GM03348 (cell line): Measurements from ENCODE around the gene ESAM.
"Not testable (repeated sequence)": the region's sequence is repeated elsewhere in the genome, so short reads cannot be mapped to it uniquely, and the experiment has no call there.

ENCODE experiments used
- DNase-seq: peaks from one replicate; pipeline ENCODE4 v3.0.0; 2012; ENCODE audit warnings: low spot score

Gene ESAM

DNA sequence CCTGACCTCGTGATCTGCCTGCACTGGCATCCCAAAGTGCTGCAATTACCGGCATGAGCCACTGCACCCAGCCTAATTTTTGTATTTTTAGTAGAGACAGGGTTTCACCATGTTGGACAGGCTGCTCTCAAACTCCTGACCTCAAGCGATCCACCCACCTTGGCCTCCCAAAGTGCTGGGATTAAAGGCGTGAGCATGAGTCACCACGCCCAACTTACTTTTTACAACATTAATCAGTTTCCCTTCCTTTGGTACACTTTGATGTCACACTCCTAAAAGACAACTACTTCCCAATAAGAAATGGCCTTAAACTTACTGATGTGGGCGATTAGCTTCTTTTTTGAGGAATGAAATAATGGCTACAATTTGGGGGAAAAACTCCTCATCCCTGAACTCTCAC, 8.9 kb upstream of the ESAM start:
- DNase-seq: not testable (repeated sequence)

DNA sequence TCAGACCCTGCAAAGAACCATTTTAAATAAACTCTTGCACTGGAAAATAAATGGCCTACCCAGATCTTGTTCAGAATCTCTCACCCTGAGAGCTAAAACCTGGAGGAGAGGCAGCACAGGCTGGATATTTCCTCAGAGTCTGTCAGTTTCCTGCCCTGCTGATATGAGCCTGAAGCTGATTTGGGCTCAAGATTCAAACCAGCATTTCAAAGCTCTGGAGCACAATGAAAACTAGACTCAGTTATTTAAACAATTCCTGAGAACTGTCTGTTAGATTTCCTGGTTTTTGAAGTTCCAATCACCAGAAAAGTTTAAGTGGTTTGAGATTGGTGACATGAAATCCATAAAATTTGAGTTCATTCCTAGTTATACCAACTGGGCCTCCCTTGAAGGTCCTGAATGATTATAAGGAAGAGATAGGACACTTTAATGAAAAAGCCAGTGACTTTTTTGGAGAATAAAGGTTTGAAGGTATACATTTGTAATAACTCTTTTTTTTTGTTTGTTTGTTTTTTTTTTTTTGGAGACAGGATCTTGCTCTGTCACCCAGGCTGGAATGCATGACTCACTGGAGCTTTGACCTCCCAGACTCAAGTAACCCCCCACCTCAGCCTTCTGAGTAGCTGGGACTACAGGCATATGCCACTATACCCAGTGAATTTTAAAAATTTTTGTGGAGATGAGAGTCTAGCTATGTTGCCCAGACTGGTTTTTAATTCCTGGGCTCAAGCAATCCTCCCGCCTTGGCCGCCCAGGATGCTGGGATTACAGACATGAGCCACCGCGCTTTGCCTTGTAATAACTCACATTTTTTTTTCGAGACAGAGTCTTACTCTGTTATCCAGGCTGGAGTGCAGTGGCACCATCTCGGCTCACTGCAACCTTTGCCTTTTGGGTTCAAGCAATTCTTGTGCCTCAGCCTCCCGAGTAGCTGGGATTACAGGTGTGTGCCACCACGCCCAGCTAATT, 8.0 kb upstream of the ESAM start:
- DNase-seq: no peak

DNA sequence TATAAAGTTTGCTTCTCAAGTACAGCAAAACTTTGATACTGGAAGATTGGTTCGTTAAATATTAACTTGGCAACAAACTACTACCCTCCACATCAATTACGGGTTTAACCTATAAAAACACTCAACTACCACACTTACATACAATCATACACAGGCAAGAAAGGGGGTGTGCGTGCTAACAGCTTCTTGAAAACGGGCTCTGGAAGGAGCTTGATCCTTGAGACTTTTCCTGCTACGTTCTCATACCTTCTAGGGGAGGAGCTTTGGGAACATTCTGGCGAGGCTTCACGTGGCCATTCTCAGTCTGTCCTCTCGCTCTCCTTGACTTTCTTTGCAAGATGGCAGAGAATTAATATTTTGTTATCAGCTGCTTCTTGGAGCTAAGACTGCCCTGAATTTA, 6.8 kb upstream of the ESAM start:
- no peak for DNase-seq

DNA sequence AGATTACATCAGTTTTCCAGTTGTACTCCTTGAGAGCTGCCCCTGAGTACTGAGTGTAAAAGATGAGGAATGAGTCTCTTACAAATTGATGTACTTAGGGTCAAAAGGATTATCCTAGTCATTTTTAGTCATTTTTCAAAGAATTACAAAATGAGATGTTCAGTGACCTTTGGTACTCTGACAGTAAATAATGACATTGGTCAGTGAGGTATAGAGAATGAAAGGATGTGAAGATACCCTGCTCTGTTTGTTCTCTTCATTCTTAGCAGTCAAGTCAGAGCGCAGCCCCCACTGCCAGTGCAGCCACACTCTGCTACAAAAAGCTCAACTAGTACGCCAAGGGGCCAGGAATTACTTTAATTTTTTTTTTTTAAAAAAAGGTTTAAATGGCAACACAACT, 4.1 kb upstream of the ESAM start:
- DNase-seq: no peak

DNA sequence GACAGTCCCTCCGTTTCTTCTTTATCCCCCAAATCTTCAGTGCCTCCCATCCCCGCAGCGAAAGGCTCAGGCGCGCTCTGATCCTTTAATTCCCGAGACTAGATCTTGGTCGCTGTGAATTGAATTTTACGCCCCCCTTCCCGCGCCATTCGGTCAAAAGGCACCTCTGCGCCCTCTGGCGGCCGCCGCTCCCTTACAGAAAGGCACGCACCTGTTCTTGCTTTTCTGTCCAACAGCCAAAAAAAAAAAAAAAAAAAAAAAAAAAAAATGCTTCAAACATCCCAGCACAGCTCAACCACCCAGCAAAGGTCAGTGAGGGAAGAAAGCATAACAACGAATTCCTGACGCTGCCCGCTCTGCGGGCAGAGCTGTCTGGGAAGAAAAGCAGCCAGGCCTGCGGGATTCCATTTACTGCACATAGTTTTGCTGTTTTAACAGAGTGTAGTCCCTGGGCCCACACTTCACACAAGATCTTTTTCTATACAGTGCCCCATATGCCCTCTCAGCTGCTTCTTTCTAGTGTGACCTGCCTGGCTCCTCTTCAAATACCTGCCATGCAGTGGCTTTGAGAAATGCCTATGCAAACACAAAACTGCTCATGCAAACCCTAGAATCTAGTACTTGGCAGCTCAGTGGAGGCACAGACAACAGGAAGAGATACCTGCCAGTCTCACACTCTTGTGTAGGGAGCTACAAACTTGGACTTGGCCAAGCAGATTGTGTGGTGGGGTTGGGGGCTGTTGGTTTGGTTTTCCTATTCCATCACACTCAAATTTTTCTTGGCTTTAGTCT, 1.3 kb upstream of the ESAM start:
- DNase-seq: peak; percentile 73

DNA sequence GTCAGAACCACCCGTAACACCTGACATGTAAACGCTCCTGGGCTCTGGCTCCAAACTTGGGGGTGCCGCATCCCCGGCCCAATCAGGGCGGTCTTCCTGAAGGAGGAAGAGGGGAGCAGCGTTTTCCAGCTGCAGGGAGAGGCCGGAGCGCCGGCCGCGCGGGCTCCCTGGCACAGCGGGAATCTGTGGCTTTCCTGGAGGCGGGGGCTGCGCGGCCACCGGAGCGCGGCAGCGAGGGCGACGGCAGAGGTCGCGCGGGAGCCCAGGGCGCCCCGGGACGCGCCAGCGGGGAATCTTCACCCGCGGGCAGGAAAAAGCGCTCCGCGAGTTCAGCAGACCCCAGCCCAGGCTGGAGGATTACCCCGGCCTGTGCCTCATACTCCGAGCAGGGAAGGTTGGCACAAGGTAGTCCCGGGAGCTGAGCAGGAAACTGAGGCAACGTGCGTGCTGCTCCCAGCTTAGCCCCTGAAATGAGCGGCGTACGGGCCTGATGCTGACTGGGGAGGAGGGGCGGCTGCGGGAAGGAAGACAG, 600 bp upstream of the ESAM start:
- peak; percentile 33 for DNase-seq

DNA sequence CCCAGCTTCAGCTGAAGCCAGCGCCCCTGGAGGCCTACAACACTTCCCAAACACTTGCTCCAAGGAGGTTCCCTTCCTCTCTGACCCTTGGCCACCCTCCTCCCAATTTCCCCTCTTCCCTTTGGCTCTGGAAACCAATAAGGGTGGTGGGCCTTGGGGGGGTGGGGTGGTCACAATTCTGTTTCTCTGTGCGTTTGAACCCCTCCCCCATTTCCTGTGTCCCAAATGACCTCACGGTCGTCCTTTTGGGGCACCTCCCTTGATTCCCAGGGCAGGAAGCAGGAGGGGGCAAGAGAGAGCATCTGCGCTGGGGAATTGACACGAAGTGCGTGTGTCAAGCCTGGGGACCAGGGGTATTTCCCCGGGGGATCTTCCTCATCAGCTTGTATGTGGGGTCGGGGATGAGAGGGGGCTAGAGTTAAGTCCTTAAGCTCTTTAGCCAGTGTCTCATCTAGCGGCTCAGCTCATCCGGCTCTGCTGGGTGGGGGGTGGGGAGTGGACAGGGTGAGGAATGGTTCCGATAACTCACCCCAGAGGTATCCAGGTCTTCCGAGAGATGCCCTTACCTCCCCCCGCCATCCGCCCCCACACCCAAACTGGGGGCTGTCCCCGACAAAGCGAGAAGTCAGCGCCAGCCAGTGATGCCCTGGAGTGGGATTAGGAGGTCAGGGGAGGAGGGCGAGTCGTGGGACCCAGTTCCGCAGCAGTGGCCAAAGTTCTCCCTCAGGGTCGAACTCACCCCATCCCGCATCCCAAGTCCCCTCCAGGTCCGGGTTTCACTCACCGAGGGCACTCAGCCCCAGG, 587 bp downstream of the ESAM start:
- no peak for DNase-seq

DNA sequence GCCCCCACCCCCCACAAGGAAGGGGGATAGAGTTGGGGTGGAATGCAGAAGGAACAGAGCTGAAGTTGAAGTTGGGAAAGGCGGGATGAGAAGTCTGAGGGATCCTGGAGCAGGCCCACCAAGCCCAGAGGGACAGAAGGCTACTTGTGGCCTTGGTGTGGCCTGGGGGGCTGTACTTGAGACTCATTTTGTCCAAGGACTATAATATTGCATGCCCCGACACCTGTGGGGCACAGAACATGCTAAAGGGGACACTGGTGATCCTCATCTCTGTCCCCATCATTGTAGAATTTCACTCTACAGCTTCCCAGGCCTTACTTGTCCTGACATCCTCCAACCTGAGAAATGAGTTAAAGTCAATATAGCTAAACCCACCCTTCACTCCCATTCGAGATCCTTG, 1.3 kb downstream of the ESAM start:
- DNase-seq: no peak

DNA sequence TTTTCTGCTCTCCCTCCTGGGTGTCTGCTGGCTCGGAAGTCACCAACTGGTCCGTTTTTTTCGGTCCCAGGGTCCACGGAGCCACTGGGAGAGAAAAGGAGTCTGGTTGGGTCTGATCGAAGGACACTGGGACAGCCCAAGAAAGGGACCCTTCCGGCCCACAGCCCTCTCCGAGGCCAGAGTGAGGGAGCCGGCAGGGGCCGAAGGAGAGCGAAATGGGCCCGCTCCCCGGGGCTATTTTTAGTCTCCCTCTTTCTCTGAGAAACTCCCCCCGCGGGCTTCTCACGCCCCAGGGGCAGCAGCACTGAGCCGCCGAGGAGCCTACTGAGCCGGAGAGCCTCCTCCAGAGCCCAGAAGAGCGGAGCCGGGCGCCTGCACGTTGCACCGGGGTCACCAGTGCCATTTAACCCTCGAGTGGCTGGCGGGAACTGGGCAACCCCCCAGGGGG, 1.9 kb downstream of the ESAM start:
- no peak for DNase-seq

DNA sequence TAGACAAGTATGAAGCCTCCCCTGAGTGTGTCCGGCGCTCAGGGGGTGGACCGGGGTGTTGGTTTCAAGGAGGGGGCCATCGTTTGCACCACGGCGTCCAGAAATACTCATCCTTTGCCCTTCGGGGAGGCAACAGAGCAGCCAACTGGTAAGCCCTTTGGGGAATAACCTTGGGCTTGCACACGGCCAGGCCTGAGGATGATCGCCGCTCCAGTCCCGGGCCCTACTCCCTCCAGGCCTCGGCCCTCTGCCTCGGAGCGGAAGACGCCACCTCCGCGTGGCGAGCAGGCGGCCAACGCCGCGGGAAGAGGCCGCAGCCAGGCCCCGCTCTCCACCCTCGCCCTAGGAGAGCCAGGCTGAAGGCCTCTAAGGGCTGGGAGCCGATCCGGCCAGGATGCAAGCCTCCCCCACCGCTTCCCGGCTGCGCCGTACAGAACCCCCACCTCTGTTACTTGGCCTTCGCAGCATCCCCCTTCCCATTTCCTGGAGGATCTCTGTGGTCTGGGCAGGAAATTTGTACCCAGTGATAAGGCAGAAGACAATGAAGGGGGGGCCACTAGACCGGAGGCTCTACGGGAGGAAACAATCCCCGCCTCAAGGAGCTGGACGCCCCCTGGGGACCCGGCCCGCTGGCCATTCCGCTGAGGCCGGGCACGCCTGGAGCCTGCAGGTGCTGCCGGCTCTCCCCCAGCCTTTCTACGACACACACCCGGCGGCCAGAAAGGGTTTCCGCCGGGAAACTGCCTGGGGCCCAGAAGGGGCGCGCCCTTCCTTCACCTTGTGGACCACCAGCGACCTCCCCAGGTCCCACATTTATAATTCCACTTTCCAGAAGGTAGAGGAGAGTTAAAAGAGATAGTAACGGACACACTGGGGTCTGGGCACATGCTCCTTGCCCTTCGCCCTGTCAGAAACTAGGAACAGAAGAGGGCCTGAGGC, 2.6 kb downstream of the ESAM start:
- no peak for DNase-seq

DNA sequence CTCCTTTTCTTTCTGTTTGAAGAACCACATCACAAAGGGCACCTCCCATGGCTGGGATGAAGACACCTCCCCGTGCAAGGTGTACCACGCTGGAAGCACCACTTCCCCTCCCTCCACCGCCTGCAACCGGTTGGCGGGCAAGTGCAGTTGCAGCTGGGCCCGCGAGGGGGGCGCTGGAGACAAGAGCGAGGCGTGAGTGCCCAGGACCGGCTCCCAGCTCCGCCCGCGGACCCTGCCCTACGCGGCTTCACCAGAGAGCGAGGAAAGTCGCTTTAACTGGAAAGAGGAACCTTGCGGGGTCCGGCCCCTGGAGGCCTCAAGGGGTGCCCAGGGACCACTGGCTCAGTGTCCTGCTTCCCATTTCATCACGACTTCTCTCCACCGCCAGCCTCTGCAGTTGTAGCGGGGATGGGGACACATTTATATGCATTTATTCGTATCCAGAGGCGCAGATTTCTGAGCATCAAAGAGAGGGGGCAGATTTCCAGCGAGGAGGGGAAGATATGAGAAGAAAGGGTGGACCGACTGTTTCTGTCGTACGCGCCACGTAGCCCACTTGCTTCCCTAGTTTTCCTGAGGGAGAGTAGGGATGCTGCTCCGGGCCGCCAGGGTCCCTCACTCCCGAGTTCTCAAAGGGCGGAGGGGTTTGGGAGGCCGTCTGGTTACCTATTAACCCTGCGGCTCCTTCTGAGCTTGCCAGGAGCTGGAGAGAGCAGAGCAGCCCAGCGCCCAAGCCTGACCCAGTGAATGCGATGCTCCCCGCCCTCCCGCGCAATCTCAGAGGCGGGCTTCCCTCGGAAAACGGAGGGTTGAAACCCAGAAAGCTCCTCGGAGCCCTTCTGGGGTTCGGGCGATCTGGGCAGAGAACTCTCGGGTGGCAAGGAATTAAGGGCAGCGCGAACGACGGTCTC, 3.5 kb downstream of the ESAM start:
- peak; percentile 86 for DNase-seq

DNA sequence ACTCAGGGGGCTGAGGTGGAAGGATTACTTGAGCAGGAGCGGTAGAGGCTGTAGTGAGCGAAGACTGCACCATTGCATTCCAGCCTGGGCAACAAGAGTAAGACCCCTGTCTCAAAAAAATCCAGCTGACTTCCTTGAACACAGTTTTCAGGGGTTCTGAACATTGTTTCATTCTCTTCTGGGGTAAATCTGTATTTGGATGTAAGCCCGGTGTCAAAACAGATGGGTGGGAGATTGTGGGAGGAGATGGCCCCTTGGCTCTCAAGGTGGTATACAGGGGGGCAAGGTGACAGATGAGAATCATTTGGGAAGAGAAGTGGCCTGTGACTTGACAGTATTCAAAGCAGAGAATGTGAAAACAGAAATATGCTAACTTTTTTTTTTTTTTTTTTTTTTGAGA, 4.8 kb downstream of the ESAM start:
- DNase-seq: no peak

DNA sequence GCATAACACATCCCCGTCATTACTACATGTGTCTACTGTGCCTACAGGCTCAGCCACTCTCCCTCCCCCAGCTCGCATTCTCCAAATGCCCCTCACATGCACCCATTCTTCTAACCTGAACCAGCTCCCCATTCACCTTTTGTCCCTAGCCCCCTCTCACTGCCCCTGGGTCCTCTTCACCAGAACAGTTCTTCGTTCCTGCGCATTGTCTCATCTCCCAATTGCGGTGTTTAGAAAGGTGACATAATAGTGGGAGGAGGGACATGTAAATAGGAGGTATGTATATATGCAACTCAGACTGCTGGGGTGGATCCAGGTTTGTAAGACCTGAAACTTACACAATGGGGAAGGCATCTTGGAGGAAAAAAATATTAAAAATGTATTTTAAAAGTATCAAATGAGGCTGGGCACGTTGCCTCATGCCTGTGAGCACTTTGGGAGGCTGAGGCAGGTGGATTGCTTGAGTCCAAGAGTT, 5.3 kb downstream of the ESAM start:
- no peak for DNase-seq

DNA sequence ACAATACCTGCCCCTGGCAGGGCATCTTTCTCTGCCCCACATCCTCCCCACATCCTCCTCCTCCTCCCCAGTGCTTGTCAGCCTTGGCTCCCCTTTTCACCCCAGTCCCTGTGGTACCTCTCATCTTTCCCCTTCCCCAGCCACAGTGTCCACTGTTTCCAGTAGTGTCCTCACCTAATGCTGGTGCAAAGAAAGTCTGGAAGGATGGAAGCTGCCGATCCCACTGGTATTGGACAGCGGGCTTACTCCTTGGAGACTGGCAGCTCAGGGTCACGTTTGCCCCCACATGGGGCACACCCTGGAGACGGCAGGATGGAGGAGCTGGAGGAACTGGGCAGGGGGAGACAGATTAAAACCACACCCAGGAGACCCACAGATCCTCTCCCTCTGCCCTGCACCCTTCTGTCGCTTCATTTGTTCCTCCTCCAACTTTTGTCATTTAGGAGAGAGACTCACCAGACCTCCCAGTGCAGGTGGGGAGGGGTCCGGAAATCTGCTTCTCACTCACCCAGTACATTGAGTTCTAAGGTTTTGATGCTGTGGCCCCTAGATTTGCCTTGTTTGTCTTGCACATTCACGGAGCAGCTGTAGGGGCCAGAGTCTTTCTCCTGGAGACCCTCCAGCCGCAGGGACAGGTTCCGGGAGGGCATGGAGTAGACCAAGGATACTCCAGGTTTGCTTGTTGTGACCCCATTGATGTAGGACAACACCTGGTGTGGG, 5.9 kb downstream of the ESAM start:
- DNase-seq: no peak

DNA sequence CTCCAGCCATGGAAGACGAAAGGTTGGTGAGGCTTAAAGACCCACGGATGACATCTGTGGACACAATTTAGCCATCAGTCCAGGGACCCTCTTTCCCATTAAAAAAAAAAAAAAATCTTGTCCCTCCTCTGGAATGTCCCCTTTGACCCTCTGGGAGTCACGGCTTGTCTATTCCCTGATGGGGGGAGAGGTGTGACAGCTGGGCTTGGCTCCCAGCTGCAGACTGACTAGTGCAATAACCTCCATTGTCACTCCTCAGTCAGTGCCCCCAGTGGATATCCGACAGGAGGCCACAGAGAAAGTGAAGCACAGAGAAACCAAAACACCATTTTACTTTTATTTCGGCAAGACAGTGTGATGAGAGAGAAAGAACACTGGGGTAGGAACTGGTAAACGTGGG, 7.4 kb downstream of the ESAM start:
- DNase-seq: no peak

DNA sequence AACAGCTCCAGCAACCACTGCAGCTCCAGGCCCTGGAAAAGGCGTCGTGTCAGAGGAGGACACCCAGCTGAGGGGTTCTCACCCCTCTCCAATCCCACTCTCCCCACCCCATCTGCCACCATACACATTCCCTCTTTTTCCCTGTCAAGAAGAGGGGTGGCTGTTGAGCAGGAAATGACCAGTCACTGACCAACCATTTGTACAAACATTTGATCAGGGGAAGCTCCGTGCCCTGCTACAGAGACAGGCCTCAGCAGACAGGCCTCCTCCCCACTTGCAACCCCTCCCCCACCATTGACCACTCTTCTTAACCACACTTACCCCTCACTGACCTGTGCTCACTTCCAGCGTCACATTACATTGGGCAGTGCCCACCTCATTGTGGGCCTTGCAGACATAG, 7.8 kb downstream of the ESAM start:
- no peak for DNase-seq

DNA sequence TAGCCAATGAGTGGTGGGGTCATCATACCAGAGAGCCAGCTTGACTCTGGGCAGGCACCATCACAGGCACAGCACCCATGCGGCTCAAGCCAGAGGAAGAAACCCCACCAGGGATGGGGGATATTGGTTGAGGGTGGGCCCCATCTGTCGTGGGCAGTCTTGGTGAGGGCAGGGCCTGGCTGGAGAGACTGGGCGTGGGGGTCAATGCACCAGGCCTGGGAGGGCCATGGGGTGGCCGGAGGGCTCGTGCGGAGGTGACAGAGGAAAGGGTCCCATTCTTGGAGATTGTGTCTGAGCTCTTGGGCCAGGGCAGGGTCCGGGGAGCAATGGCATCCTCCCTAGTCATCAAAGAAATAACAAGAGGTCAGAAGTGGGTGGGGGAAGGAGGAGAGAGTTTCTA, 8.5 kb downstream of the ESAM start:
- no peak for DNase-seq

DNA sequence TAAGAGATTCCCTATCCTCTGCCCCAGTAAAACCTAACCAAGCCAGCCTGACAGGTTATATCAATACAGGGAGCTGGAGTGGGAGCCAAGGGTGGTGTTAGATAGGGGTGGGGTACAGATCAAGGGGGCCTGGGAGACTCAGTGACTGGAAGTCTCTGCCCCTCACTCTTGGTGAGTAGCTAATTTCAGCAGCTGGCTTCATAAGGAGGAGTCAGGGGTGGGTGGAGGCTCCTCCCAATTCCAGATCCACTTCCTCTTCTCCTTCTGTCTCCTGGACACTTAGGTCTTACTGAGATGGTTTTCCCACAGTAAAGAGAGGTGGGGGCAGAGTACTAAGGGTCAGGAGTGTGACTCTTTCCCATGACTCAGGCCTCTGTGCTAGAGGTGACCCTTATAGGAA, 8.9 kb downstream of the ESAM start:
- no peak for DNase-seq

DNA sequence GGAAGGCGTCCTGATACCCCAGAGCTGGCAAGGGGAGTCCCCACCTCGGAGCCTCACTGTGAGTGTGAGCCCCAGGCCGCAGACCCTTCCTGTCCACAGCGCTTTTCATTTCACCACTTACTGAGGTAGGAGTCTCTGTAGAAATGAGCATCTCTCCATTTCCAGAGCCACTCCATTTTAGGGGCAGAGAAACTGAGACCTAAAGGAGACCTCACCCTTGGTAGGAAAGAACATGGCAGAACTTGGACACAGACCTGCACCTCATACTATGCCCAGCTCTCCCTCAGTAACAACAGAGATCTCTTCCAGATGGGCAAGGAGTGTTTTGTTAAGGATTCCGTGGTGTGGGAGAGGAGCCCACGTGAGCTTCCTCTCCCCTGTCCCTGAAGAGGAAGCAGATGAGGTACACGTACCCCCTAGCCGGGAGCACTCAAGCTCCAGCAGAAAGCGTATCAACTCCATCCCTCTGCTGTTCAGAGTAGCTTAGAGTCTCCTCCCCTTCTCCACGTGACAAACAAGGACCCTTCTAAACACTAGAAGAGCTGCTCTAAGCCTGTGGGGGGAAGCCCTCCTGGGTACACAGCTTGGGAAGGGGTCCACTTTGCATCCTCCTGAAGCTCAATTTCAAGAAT, 9.5 kb downstream of the ESAM start:
- DNase-seq: no peak
